HUES64 (cell line): Measurements from ENCODE around the gene ZNF141. TPM values are rescaled to one million over a fixed set of nuclear protein-coding genes. Genes with fewer than 3 reads are reported as not detected.
"Not testable (repeated sequence)": the region's sequence is repeated elsewhere in the genome, so short reads cannot be mapped to it uniquely, and the experiment has no call there.

Experiments
- H3K27ac ChIP-seq: 2 replicates; pipeline ENCODE4 v1.7.0; 2013; ENCODE audit warnings: low read depth, low read length, inconsistent platforms
- H3K27me3 ChIP-seq: 2 replicates; pipeline ENCODE4 v1.6.1; 2013; ENCODE audit warnings: mild to moderate bottlenecking, low read length; ENCODE audit not compliant: insufficient read depth
- H3K36me3 ChIP-seq: 2 replicates; pipeline ENCODE4 v1.6.1; 2013; ENCODE audit warnings: mild to moderate bottlenecking, low read length; ENCODE audit not compliant: insufficient read depth
- H3K4me1 ChIP-seq: 2 replicates; pipeline ENCODE4 v1.6.1; 2013; ENCODE audit warnings: mild to moderate bottlenecking, low read length, moderate library complexity; ENCODE audit not compliant: insufficient read depth
- H3K4me3 ChIP-seq: 2 replicates; pipeline ENCODE4 v1.5.1; 2013; ENCODE audit warnings: mild to moderate bottlenecking, low read length, moderate library complexity
- H3K9ac ChIP-seq: 2 replicates; pipeline ENCODE4 v1.6.1; 2013; ENCODE audit warnings: mild to moderate bottlenecking, low read depth, low read length
- H3K9me3 ChIP-seq: 2 replicates; pipeline ENCODE4 v1.6.1; 2013; ENCODE audit warnings: low read depth, low read length; ENCODE audit not compliant: insufficient read depth
- WGBS: fragments of 150-250, 120-280 bp; methylation state at CpG from one replicate; pipeline ENCODE4 v1.1.7; 2013; ENCODE audit warnings: missing lambda C conversion rate; 5-methylcytosine and 5-hydroxymethylcytosine counted together
- polyA plus RNA-seq, 2 experiments: library from polyadenylated mRNA; stranded (reverse); fragments of 50-300 nt; gene quantifications; one replicate each; pipeline ENCODE4 v1.2.3, GENCODE V29; 2013

ZNF141 gene
- 15.2 TPM for polyA plus RNA-seq (2013, experiment 1 of 2)
- polyA plus RNA-seq (2013, experiment 2 of 2), result 13.9 TPM

GRCh38 chr4:337143-337931, at the start of gene ZNF141:
Gene ZNF141, plus strand, starts transcription at chr4:337814. Its CDS starts 170 bp downstream, at chr4:337984.
- WGBS, result under 1% methylated on average over 46 of the region's 59 CpGs
- no peaks in the 10 kb centered on the region for H3K4me1 ChIP-seq
- peak within 1 kb of the TSS; percentile 88 for H3K4me3 ChIP-seq
- H3K27me3 ChIP-seq, result peaks cover 24% of the 10 kb centered on the region
- H3K27ac ChIP-seq, result peak within 1 kb of the TSS; percentile 65
- H3K9ac ChIP-seq, result peak within 1 kb of the TSS; percentile 86
- H3K36me3 ChIP-seq, result peaks cover 18% of the 10 kb centered on the region
- H3K9me3 ChIP-seq, result no peaks in the 10 kb centered on the region

GRCh38 chr4:288891-289290, 48.7 kb upstream of the ZNF141 start:
- Histone ChIP-seq H3K9ac (no peak overlapping the region), H3K4me3 (no peak overlapping the region), H3K9me3 (peaks cover 39% of the 10 kb centered on the region; the same call in 1 of the 2 replicates), H3K27ac (no peak overlapping the region), H3K36me3 (peaks cover 64% of the 10 kb centered on the region), H3K27me3 (no peaks in the 10 kb centered on the region), H3K4me1 (no peaks in the 10 kb centered on the region)
- 92% methylated on average over 2 of the region's 2 CpGs for WGBS

GRCh38 chr4:294732-295131, 42.9 kb upstream of the ZNF141 start:
- Histone ChIP-seq H3K4me1 (no peaks in the 10 kb centered on the region), H3K27me3 (no peaks in the 10 kb centered on the region), H3K36me3 (peaks cover 48% of the 10 kb centered on the region), H3K27ac (no peak overlapping the region), H3K4me3 (no peak overlapping the region), H3K9ac (no peak overlapping the region), H3K9me3 (peaks cover 9% of the 10 kb centered on the region; the same call in 1 of the 2 replicates)
- WGBS, result 93% methylated on average over 1 of the region's 3 CpGs

GRCh38 chr4:302381-302780, 35.2 kb upstream of the ZNF141 start:
- no peaks in the 10 kb centered on the region for H3K27me3 ChIP-seq
- no peak overlapping the region for H3K9ac ChIP-seq
- WGBS, result 92% methylated on average over 4 of the region's 4 CpGs
- H3K9me3 ChIP-seq, result peaks cover 8% of the 10 kb centered on the region; the same call in 1 of the 2 replicates
- no peaks in the 10 kb centered on the region for H3K4me1 ChIP-seq
- no peak overlapping the region for H3K27ac ChIP-seq
- H3K4me3 ChIP-seq, result no peak overlapping the region
- H3K36me3 ChIP-seq, result peaks cover 8% of the 10 kb centered on the region

GRCh38 chr4:304516-304915, 33.1 kb upstream of the ZNF141 start:
- 86% methylated on average over 20 of the region's 20 CpGs for WGBS
- Histone ChIP-seq H3K4me3 (peak overlapping the region; percentile 88), H3K9ac (peak overlapping the region; percentile 96)
- H3K4me1 ChIP-seq, H3K27ac ChIP-seq, H3K27me3 ChIP-seq, H3K9me3 ChIP-seq, H3K36me3 ChIP-seq: not testable (repeated sequence)

GRCh38 chr4:304969-305680, 32.5 kb upstream of the ZNF141 start, which contains the start of gene ZNF732:
Gene ZNF732, minus strand, starts transcription at chr4:305474. Its CDS starts 164 bp downstream, at chr4:305310.
- Histone ChIP-seq H3K36me3 (peaks cover 8% of the 10 kb centered on the region), H3K4me1 (no peaks in the 10 kb centered on the region), H3K9ac (peak within 1 kb of the TSS; percentile 96), H3K27ac (peak within 1 kb of the TSS; percentile 70), H3K27me3 (no peaks in the 10 kb centered on the region), H3K9me3 (peaks cover 8% of the 10 kb centered on the region; the same call in 1 of the 2 replicates), H3K4me3 (peak within 1 kb of the TSS; percentile 88)
- WGBS, result 61% methylated on average over 53 of the region's 53 CpGs

GRCh38 chr4:306551-306961, 31.1 kb upstream of the ZNF141 start:
- WGBS, result 88% methylated on average over 3 of the region's 3 CpGs
- Histone ChIP-seq H3K9me3 (peaks cover 13% of the 10 kb centered on the region; the same call in 1 of the 2 replicates), H3K4me3 (no peak overlapping the region), H3K27me3 (no peaks in the 10 kb centered on the region), H3K36me3 (peaks cover 8% of the 10 kb centered on the region), H3K27ac (no peak overlapping the region), H3K9ac (no peak overlapping the region), H3K4me1 (no peaks in the 10 kb centered on the region)

GRCh38 chr4:309807-310206, 27.8 kb upstream of the ZNF141 start:
- H3K27ac ChIP-seq, result no peak overlapping the region
- no peak overlapping the region for H3K9ac ChIP-seq
- no peaks in the 10 kb centered on the region for H3K36me3 ChIP-seq
- 100% methylated on average over 1 of the region's 1 CpG for WGBS
- no peaks in the 10 kb centered on the region for H3K4me1 ChIP-seq
- peaks cover 5% of the 10 kb centered on the region; the same call in 1 of the 2 replicates for H3K9me3 ChIP-seq
- H3K4me3 ChIP-seq, result no peak overlapping the region
- H3K27me3 ChIP-seq, result no peaks in the 10 kb centered on the region

- WGBS, result 78% methylated on average over 1 of the region's 1 CpG
- H3K36me3 ChIP-seq, result no peaks in the 10 kb centered on the region
- no peaks in the 10 kb centered on the region for H3K4me1 ChIP-seq
- no peak overlapping the region for H3K9ac ChIP-seq
- no peaks in the 10 kb centered on the region for H3K27me3 ChIP-seq
- H3K9me3 ChIP-seq, result peaks cover 20% of the 10 kb centered on the region; the same call in 1 of the 2 replicates
- H3K27ac ChIP-seq, result no peak overlapping the region
- no peak overlapping the region for H3K4me3 ChIP-seq
These were observed 23.2 kb upstream of the ZNF141 start for GRCh38 chr4:314296-314903.

- H3K4me1 ChIP-seq, result no peaks in the 10 kb centered on the region
- H3K27me3 ChIP-seq, result no peaks in the 10 kb centered on the region
- no peaks in the 10 kb centered on the region for H3K36me3 ChIP-seq
- H3K9me3 ChIP-seq, result peaks cover 29% of the 10 kb centered on the region
- no peak overlapping the region for H3K4me3 ChIP-seq
- H3K27ac ChIP-seq, result no peak overlapping the region
- no peak overlapping the region for H3K9ac ChIP-seq
- 87% methylated on average over 5 of the region's 8 CpGs for WGBS
These were observed 8.9 kb upstream of the ZNF141 start for GRCh38 chr4:328729-329128.

- Histone ChIP-seq H3K4me3 (peak overlapping the region; percentile 88; the same call in 1 of the 2 replicates), H3K27ac (no peak overlapping the region), H3K4me1 (no peaks in the 10 kb centered on the region), H3K27me3 (peaks cover 24% of the 10 kb centered on the region), H3K9ac (no peak overlapping the region), H3K36me3 (peaks cover 8% of the 10 kb centered on the region), H3K9me3 (no peaks in the 10 kb centered on the region)
- WGBS, result 86% methylated on average over 2 of the region's 2 CpGs
These were observed 2.1 kb upstream of the ZNF141 start for GRCh38 chr4:335515-335914.
